Measurements from ENCODE around the gene FDX2. TPM values are rescaled to one million over a fixed set of nuclear protein-coding genes. Genes with fewer than 3 reads are reported as not detected.

Gene FDX2
- total RNA-seq, 1 experiment from 2014 or later, result 26.2 TPM

DNA sequence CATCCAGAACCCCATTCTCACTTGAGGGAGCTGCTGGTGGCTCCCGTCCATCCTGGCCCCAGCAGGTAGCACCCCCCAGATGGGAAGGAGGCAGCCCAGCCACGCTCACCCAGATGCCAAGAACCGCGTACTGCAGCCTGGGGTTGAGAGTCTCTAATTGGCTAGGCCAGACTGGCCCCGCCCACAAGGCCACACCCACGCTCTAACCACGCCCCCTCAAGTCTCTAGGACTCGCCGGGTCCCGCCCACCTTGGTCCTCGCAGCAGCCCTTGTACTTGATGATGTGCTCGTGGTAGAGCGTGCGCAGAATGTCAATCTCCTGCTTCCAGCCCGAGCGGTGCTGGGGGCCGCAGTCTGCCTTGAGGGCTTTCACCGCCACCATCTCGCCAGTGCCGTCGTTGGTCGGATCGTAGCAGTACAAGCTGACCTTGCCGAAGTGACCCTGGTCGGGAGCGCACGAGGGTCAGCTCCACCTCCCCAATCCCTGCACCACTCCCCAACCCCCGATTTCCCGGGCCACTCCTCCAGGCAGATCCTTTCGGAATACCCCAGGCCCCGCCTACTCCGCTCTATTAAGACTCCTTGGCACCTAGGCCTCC, 38.1 kb upstream of the FDX2 start (continued):
- TF ChIP-seq RORB (CRISPR knock-in tag; IDR thresholded peaks at IDR 0.05) (no peak), ZNF232 (CRISPR knock-in tag; IDR thresholded peaks at IDR 0.05) (no peak), NFE2L1 (CRISPR knock-in tag; IDR thresholded peaks at IDR 0.05) (no peak), ZNF219 (CRISPR knock-in tag; IDR thresholded peaks at IDR 0.05; ENCODE audit: borderline replicate concordance) (no peak), ZNF423 (CRISPR knock-in tag; IDR thresholded peaks at IDR 0.05) (no peak), NR1H2 (CRISPR knock-in tag; IDR thresholded peaks at IDR 0.05) (no peak), SMAD4 (CRISPR knock-in tag; IDR thresholded peaks at IDR 0.05) (0 out of 2 replicates have a peak, but pooled peaks have one; percentile 39), MYBL2 (CRISPR knock-in tag; IDR thresholded peaks at IDR 0.05) (no peak), ETV6 (CRISPR knock-in tag; IDR thresholded peaks at IDR 0.05) (no peak), JAZF1 (CRISPR knock-in tag; IDR thresholded peaks at IDR 0.05) (no peak), FOXK1 (CRISPR knock-in tag; IDR thresholded peaks at IDR 0.05) (peak; percentile 63; the same call in 1 of the 2 replicates), TEAD1 (CRISPR knock-in tag; IDR thresholded peaks at IDR 0.05) (peak; percentile 72; the same call in 1 of the 2 replicates), CREM (CRISPR knock-in tag; IDR thresholded peaks at IDR 0.05) (no peak), SOX15 (CRISPR knock-in tag; IDR thresholded peaks at IDR 0.05) (no peak)
- TF ChIP-seq, protein P1, sequence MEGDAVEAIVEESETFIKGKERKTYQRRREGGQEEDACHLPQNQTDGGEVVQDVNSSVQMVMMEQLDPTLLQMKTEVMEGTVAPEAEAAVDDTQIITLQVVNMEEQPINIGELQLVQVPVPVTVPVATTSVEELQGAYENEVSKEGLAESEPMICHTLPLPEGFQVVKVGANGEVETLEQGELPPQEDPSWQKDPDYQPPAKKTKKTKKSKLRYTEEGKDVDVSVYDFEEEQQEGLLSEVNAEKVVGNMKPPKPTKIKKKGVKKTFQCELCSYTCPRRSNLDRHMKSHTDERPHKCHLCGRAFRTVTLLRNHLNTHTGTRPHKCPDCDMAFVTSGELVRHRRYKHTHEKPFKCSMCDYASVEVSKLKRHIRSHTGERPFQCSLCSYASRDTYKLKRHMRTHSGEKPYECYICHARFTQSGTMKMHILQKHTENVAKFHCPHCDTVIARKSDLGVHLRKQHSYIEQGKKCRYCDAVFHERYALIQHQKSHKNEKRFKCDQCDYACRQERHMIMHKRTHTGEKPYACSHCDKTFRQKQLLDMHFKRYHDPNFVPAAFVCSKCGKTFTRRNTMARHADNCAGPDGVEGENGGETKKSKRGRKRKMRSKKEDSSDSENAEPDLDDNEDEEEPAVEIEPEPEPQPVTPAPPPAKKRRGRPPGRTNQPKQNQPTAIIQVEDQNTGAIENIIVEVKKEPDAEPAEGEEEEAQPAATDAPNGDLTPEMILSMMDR (IDR thresholded peaks at IDR 0.05), result no peak
- TF ChIP-seq, protein P2, sequence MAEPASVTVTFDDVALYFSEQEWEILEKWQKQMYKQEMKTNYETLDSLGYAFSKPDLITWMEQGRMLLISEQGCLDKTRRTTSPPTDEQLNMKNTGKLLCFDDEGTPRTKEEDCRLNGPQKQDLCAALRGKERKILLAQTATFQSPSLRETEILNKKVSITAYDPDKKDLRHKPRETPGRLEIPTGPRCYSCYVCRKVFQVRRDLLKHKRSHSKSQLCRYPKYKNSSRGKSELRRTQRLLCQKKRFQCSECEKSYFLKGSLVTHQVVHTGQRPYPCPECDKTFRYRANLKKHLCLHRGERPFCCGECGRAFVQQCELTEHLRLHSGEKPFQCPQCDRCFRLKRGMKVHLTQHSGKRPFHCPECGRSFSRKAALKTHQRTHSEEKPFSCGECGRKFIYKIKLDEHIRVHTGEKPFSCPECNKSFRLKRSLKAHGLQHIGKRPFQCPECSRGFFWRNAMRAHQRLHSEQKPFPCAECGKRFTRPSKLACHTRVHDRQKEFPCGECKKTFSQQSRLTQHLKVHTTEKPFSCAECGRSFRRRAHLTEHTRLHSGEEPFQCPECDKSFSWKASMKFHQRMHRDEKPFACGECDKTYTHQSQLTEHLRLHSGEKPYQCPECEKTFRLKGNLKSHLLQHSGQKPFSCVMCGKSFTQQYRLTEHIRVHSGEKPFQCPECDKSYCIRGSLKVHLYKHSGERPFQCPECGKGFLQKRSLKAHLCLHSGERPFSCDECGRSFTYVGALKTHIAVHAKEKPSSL (CRISPR knock-in tag; conservative IDR thresholded peaks at IDR 0.05), result no peak
- TF ChIP-seq, protein P3, sequence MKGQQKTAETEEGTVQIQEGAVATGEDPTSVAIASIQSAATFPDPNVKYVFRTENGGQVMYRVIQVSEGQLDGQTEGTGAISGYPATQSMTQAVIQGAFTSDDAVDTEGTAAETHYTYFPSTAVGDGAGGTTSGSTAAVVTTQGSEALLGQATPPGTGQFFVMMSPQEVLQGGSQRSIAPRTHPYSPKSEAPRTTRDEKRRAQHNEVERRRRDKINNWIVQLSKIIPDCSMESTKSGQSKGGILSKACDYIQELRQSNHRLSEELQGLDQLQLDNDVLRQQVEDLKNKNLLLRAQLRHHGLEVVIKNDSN (CRISPR knock-in tag; IDR thresholded peaks at IDR 0.05), result peak; percentile 17; the same call in 1 of the 2 replicates
- TF ChIP-seq, protein P4, sequence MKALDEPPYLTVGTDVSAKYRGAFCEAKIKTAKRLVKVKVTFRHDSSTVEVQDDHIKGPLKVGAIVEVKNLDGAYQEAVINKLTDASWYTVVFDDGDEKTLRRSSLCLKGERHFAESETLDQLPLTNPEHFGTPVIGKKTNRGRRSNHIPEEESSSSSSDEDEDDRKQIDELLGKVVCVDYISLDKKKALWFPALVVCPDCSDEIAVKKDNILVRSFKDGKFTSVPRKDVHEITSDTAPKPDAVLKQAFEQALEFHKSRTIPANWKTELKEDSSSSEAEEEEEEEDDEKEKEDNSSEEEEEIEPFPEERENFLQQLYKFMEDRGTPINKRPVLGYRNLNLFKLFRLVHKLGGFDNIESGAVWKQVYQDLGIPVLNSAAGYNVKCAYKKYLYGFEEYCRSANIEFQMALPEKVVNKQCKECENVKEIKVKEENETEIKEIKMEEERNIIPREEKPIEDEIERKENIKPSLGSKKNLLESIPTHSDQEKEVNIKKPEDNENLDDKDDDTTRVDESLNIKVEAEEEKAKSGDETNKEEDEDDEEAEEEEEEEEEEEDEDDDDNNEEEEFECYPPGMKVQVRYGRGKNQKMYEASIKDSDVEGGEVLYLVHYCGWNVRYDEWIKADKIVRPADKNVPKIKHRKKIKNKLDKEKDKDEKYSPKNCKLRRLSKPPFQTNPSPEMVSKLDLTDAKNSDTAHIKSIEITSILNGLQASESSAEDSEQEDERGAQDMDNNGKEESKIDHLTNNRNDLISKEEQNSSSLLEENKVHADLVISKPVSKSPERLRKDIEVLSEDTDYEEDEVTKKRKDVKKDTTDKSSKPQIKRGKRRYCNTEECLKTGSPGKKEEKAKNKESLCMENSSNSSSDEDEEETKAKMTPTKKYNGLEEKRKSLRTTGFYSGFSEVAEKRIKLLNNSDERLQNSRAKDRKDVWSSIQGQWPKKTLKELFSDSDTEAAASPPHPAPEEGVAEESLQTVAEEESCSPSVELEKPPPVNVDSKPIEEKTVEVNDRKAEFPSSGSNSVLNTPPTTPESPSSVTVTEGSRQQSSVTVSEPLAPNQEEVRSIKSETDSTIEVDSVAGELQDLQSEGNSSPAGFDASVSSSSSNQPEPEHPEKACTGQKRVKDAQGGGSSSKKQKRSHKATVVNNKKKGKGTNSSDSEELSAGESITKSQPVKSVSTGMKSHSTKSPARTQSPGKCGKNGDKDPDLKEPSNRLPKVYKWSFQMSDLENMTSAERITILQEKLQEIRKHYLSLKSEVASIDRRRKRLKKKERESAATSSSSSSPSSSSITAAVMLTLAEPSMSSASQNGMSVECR (CRISPR knock-in tag; IDR thresholded peaks at IDR 0.05; ENCODE audit: borderline replicate concordance), result 0 out of 2 replicates have a peak, but pooled peaks have one; percentile 50
- TF ChIP-seq, protein P5, sequence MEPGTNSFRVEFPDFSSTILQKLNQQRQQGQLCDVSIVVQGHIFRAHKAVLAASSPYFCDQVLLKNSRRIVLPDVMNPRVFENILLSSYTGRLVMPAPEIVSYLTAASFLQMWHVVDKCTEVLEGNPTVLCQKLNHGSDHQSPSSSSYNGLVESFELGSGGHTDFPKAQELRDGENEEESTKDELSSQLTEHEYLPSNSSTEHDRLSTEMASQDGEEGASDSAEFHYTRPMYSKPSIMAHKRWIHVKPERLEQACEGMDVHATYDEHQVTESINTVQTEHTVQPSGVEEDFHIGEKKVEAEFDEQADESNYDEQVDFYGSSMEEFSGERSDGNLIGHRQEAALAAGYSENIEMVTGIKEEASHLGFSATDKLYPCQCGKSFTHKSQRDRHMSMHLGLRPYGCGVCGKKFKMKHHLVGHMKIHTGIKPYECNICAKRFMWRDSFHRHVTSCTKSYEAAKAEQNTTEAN (CRISPR knock-in tag; IDR thresholded peaks at IDR 0.05), result no peak
- TF ChIP-seq, protein P6, sequence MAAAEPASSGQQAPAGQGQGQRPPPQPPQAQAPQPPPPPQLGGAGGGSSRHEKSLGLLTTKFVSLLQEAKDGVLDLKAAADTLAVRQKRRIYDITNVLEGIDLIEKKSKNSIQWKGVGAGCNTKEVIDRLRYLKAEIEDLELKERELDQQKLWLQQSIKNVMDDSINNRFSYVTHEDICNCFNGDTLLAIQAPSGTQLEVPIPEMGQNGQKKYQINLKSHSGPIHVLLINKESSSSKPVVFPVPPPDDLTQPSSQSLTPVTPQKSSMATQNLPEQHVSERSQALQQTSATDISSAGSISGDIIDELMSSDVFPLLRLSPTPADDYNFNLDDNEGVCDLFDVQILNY (CRISPR knock-in tag; IDR thresholded peaks at IDR 0.05), result peak; percentile 6; the same call in 1 of the 2 replicates
- TF ChIP-seq, protein P7, sequence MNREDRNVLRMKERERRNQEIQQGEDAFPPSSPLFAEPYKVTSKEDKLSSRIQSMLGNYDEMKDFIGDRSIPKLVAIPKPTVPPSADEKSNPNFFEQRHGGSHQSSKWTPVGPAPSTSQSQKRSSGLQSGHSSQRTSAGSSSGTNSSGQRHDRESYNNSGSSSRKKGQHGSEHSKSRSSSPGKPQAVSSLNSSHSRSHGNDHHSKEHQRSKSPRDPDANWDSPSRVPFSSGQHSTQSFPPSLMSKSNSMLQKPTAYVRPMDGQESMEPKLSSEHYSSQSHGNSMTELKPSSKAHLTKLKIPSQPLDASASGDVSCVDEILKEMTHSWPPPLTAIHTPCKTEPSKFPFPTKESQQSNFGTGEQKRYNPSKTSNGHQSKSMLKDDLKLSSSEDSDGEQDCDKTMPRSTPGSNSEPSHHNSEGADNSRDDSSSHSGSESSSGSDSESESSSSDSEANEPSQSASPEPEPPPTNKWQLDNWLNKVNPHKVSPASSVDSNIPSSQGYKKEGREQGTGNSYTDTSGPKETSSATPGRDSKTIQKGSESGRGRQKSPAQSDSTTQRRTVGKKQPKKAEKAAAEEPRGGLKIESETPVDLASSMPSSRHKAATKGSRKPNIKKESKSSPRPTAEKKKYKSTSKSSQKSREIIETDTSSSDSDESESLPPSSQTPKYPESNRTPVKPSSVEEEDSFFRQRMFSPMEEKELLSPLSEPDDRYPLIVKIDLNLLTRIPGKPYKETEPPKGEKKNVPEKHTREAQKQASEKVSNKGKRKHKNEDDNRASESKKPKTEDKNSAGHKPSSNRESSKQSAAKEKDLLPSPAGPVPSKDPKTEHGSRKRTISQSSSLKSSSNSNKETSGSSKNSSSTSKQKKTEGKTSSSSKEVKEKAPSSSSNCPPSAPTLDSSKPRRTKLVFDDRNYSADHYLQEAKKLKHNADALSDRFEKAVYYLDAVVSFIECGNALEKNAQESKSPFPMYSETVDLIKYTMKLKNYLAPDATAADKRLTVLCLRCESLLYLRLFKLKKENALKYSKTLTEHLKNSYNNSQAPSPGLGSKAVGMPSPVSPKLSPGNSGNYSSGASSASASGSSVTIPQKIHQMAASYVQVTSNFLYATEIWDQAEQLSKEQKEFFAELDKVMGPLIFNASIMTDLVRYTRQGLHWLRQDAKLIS (CRISPR knock-in tag; IDR thresholded peaks at IDR 0.05; ENCODE audit: borderline replicate concordance), result no peak
- TF ChIP-seq, protein P8, sequence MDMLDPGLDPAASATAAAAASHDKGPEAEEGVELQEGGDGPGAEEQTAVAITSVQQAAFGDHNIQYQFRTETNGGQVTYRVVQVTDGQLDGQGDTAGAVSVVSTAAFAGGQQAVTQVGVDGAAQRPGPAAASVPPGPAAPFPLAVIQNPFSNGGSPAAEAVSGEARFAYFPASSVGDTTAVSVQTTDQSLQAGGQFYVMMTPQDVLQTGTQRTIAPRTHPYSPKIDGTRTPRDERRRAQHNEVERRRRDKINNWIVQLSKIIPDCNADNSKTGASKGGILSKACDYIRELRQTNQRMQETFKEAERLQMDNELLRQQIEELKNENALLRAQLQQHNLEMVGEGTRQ (CRISPR knock-in tag; IDR thresholded peaks at IDR 0.05), result no peak
- TF ChIP-seq, protein P9, sequence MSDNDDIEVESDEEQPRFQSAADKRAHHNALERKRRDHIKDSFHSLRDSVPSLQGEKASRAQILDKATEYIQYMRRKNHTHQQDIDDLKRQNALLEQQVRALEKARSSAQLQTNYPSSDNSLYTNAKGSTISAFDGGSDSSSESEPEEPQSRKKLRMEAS (CRISPR knock-in tag; IDR thresholded peaks at IDR 0.05), result peak; percentile 87

Measured in WTC11 (cell line).